B cell (primary cell): ENCODE measurements around the gene ARPC2. TPM values are rescaled to one million over a fixed set of nuclear protein-coding genes. Genes with fewer than 3 reads are reported as not detected.

Source experiments
- ATAC-seq: fragments of 200-7000 bp; cut with Tn5 transposase; one replicate; pipeline ENCODE4 v1.10.0; 2021; ENCODE audit warnings: low read depth, mild to moderate bottlenecking, moderate number of reproducible peaks, moderate library complexity
- CTCF ChIA-PET: fragments of 350-600 bp; sonication (Branson Sonifier 250); formaldehyde crosslinking; loops from one replicate; lab custom pipeline; 2021; ENCODE audit warnings: antibody characterized with exemption, inconsistent platforms; lab: Charles Lee
- POLR2A ChIA-PET: fragments of 350-600 bp; sonication (Branson Sonifier 250); formaldehyde crosslinking; loops from one replicate; lab custom pipeline; 2021; ENCODE audit warnings: antibody characterized with exemption; lab: Charles Lee
- DNase-seq: peaks from one replicate; pipeline ENCODE4 v3.0.0; 2013
- H2AFZ ChIP-seq: 2 replicates; pipeline ENCODE4 v1.6.1; 2012; ENCODE audit warnings: mild to moderate bottlenecking, low read depth, low read length; ENCODE audit not compliant: insufficient read depth, poor library complexity, severe bottlenecking
- H3K27ac ChIP-seq, 2 donors: 1 replicate in 1 of 2; 2 replicates in 1 of 2; pipeline ENCODE4 v1.5.1; 2012 to 2013; ENCODE audit warnings: low read length in 2 of 2, mild to moderate bottlenecking in 2 of 2, moderate library complexity in 1 of 2
- H3K27me3 ChIP-seq, 4 experiments: fragments of 200-600 bp in 1 of 4; sonication (generic) in 1 of 4; replicated peaks in 1 of 4; 1 replicate in 2 of 4; 2 replicates in 2 of 4; pipeline versions ENCODE4 v1.6.1 to v1.7.0; 2013 to 2016; ENCODE audit warnings: low read length in 3 of 4, mild to moderate bottlenecking in 2 of 4, mixed read lengths in 1 of 4, moderate library complexity in 1 of 4; ENCODE audit not compliant: insufficient read depth in 4 of 4, control insufficient read depth in 3 of 4; ENCODE audit errors: control extremely low read depth in 1 of 4
- H3K36me3 ChIP-seq, 2 experiments: replicated peaks in 1 of 2; 1 replicate in 1 of 2; 2 replicates in 1 of 2; pipeline versions ENCODE4 v1.6.1 to v1.7.1; 2013; ENCODE audit warnings: low read length in 1 of 2; ENCODE audit not compliant: insufficient read depth in 2 of 2, control insufficient read depth in 1 of 2; ENCODE audit errors: control extremely low read depth in 1 of 2, extremely low read depth in 1 of 2
- H3K4me1 ChIP-seq, 2 donors: fragments of 200-600 bp in 1 of 2; sonication (generic) in 1 of 2; 1 replicate in 1 of 2; 2 replicates in 1 of 2; pipeline versions ENCODE4 v1.5.1 to v1.6.1; 2013 to 2017; ENCODE audit warnings: low read length in 2 of 2; ENCODE audit not compliant: control insufficient read depth in 2 of 2, insufficient read depth in 2 of 2
- H3K4me2 ChIP-seq: replicated peaks from 2 replicates; pipeline ENCODE3; 2012; ENCODE audit warnings: mild to moderate bottlenecking, low read depth, low read length; ENCODE audit not compliant: poor library complexity, severe bottlenecking
- H3K4me3 ChIP-seq, 5 experiments: fragments of 200-600 bp in 1 of 5; sonication (generic) in 1 of 5; 1 replicate in 3 of 5; 2 replicates in 2 of 5; pipeline versions ENCODE4 v1.5.1 to v1.7.0; 2011 to 2016; ENCODE audit warnings: low read length in 4 of 5, mild to moderate bottlenecking in 4 of 5, low read depth in 2 of 5, control low read depth in 1 of 5, moderate library complexity in 1 of 5; ENCODE audit not compliant: insufficient read depth in 1 of 5; ENCODE audit errors: control extremely low read depth in 1 of 5, extremely low read depth in 1 of 5
- H3K79me2 ChIP-seq: fragments of 200-600 bp; sonication (generic); one replicate; pipeline ENCODE4 v1.6.0; 2016; ENCODE audit warnings: low read length; ENCODE audit not compliant: control insufficient read depth, insufficient read depth
- H3K9ac ChIP-seq: fragments of 200-600 bp; sonication (generic); 2 replicates; pipeline ENCODE4 v1.6.1; 2017; ENCODE audit warnings: mild to moderate bottlenecking, low read length, moderate library complexity
- H3K9me3 ChIP-seq, 3 donors: one replicate each; pipeline versions ENCODE4 v1.6.1 to v1.7.1; 2013; ENCODE audit warnings: low read length in 2 of 3; ENCODE audit not compliant: control insufficient read depth in 2 of 3, insufficient read depth in 1 of 3; ENCODE audit errors: control extremely low read depth in 1 of 3
- H4K20me1 ChIP-seq: 2 replicates; pipeline ENCODE4 v1.6.0; 2012; ENCODE audit warnings: mild to moderate bottlenecking, low read length; ENCODE audit not compliant: insufficient read depth, control insufficient read depth, poor library complexity, severe bottlenecking
- H3K27ac Mint-ChIP-seq: one replicate; pipeline ENCODE4 v1.8.0; 2021; ENCODE audit warnings: mixed read lengths
- H3K27me3 Mint-ChIP-seq: one replicate; pipeline ENCODE4 v1.8.0; 2021; ENCODE audit warnings: mixed read lengths
- H3K4me1 Mint-ChIP-seq: one replicate; pipeline ENCODE4 v1.8.0; 2021; ENCODE audit warnings: mixed read lengths
- H3K4me3 Mint-ChIP-seq: one replicate; pipeline ENCODE4 v1.8.0; 2021; ENCODE audit warnings: mixed read lengths
- H3K9me3 Mint-ChIP-seq: one replicate; pipeline ENCODE4 v1.8.0; 2022; ENCODE audit warnings: mixed read lengths; ENCODE audit not compliant: insufficient read depth
- EZH2 ChIP-seq: IDR thresholded peaks from 2 replicates; pipeline ENCODE4 v1.6.1; 2012; ENCODE audit warnings: borderline replicate concordance, low read depth, mild to moderate bottlenecking, moderate library complexity, low read length; ENCODE audit not compliant: insufficient read depth, poor library complexity, severe bottlenecking
- WGBS: methylation state at CpG from one replicate; pipeline ENCODE4 v1.1.5; 2013; ENCODE audit warnings: missing lambda C conversion rate; ENCODE audit not compliant: insufficient coverage; 5-methylcytosine and 5-hydroxymethylcytosine counted together
- intact Hi-C: fragments of 100-400 bp; cut with micrococcal nuclease; formaldehyde crosslinking; loops from one replicate; pipeline ENCODE4 v1.10.0; 2022
- polyA plus RNA-seq: library from polyadenylated mRNA; depleted of rRNA; stranded (reverse); fragments of >200 nt; gene quantifications from 2 replicates; pipeline ENCODE4 v1.2.3, GENCODE V29; 2012
- total RNA-seq, 2 donors: library from RNA; stranded (reverse); fragments of 120-200 nt in 1 of 2; gene quantifications; 1 replicate in 1 of 2; 2 replicates in 1 of 2; pipeline versions ENCODE4 v1.2.3 to v1.2.4, GENCODE V29; 2013 to 2022
- TF ChIP-seq, protein P1 (sequence below): fragments of 200-600 bp; IDR thresholded peaks from one replicate; pipeline ENCODE4 v1.8.0; 2022; ENCODE audit warnings: antibody characterized with exemption, mild to moderate bottlenecking

Gene ARPC2
- total and polyA plus RNA-seq, 2 donors (not counting 1 experiment from before 2014, with no cell fraction given) = 314 to 343 TPM

DNA sequence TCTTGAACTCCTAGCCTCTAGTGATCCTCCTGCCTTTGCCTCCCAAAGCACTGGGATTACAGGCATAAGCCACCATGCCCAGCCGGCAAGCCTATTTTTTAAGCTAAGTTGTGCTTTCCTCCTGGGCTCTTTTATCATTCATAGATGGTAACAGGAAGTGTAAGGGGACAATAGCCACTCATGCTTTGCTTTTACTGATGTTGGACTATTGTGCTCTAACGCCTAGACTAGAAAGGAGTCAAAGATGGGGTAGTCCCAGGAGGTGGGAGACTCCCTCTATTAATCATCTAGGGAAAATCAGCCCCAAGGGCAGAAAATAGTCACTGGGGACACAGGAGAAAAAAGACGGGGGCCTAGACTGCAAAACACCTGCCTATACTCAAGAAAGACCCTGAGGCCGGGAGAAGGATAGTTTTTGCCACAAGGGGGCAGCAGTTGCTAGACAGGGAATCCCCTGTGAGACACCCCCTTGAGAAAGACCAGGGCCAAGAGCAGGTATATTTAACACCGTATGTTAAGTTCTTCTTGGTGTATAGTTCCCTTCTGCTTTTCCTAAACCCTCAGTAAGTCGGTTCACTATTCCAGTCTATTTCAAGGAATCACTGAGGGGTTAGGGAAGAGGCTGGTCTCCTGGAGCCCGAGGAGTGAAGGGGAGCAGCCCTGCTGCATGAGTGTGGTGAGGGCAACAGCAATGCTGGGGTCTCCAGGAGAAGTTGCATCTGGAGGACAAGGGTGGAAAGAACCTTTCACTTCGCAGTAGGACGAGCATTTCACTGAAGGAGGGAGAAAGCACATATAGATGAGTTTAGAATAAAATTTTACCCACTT is 48.1 kb upstream of the ARPC2 start:
- WGBS = 60% methylated on average over 2 of the region's 9 CpGs
- POLR2A ChIA-PET = no interaction called here
- no peak overlapping the region for H3K4me3 Mint-ChIP-seq
- intact Hi-C loops = loop anchor here (1.0 kb wide), 1 partner anchor 88 kb away; no protein-coding TSS in a partner anchor
- no peak overlapping the region for H3K4me2 ChIP-seq
- H3K9me3 ChIP-seq = no peaks in the 10 kb centered on the region
- peak; percentile 70 for ATAC-seq
- H3K9me3 Mint-ChIP-seq = no peaks in the 10 kb centered on the region
- no peak overlapping the region for H3K27ac Mint-ChIP-seq
- no peak overlapping the region for H3K9ac ChIP-seq
- no peak overlapping the region for H3K4me3 ChIP-seq
- H2AFZ ChIP-seq = no peak overlapping the region
- peaks cover 0 to 9% (median 0%) of the 10 kb centered on the region in 4 experiments for H3K27me3 ChIP-seq
- H3K27me3 Mint-ChIP-seq = peaks cover 19% of the 10 kb centered on the region
- H3K4me1 ChIP-seq = peaks cover 13 to 21% of the 10 kb centered on the region in 2 donors
- CTCF ChIA-PET = interaction anchor here (0.6 to 1.9 kb wide), 8 partner anchors 15 to 122 kb away, joined by 3 to 5 read pairs (median 4); partner anchors contain the start of genes AAMP and PNKD
- DNase-seq = peak; percentile 79
- no peaks in the 10 kb centered on the region for H3K79me2 ChIP-seq
- peaks cover 24% of the 10 kb centered on the region for H3K4me1 Mint-ChIP-seq
- no peaks in the 10 kb centered on the region for H4K20me1 ChIP-seq
- TF ChIP-seq EZH2 = no peak
- TF ChIP-seq, protein P1, sequence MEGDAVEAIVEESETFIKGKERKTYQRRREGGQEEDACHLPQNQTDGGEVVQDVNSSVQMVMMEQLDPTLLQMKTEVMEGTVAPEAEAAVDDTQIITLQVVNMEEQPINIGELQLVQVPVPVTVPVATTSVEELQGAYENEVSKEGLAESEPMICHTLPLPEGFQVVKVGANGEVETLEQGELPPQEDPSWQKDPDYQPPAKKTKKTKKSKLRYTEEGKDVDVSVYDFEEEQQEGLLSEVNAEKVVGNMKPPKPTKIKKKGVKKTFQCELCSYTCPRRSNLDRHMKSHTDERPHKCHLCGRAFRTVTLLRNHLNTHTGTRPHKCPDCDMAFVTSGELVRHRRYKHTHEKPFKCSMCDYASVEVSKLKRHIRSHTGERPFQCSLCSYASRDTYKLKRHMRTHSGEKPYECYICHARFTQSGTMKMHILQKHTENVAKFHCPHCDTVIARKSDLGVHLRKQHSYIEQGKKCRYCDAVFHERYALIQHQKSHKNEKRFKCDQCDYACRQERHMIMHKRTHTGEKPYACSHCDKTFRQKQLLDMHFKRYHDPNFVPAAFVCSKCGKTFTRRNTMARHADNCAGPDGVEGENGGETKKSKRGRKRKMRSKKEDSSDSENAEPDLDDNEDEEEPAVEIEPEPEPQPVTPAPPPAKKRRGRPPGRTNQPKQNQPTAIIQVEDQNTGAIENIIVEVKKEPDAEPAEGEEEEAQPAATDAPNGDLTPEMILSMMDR = peak; percentile 81
- H3K27ac ChIP-seq = no peak overlapping the region
- H3K36me3 ChIP-seq = no peaks in the 10 kb centered on the region
